Dermis blood vessel endothelial cell (primary cell): Measurements from ENCODE around the gene SH3BP4. TPM values are rescaled to one million over a fixed set of nuclear protein-coding genes. Genes with fewer than 3 reads are reported as not detected.

Experiments
- DNase-seq: peaks from one replicate; pipeline ENCODE4 v3.0.0; 2010
- total RNA-seq: library from RNA; depleted of rRNA; stranded (reverse); fragments of >200 nt; gene quantifications from 2 replicates; pipeline ENCODE4 v1.2.3, GENCODE V29; 2014

The SH3BP4 gene
- total RNA-seq, 1 donor from 2014 or later = 35.4 TPM

DNA sequence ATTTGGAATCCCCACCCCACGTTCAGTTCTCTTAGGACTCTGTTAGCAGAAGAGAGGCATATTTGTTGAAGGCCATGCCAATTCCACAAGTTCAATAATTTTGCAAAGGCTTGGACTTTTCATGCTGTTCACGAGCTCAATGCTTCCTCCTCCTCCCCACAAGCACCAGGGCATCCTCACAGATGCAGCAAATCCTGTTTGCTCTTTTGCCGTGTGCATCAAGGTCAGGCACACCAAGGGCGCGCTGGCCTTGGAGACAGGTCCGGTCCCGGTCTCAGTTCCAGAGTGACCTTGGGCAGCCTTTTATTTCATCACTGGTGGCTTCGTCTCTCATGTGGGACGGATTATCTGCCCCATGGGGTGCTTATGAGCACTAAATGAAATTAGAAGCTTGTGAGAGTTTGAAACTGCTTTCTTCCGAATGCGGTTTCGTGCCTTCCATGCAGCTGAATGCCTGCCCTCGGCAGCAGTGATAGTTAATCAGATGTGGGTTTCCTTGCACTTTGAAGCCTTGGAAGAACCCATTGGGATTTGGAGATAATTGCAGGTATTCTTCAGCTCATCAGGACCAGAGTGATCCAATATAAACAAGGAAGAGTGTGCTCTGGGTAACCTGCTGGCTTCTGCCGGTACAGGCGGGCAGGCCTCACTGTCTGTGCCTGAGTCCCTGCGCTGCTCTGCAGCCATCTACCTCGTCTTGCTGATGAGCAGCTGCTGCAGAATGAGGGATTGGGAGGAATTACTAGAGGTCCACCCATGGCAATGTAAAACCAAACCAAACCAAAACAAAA is 140.8 kb downstream of the SH3BP4 start:
- DNase-seq = no peak

GRCh38 chr2:235094457-235094856 is 142.6 kb downstream of the SH3BP4 start:
- DNase-seq = no peak

DNA sequence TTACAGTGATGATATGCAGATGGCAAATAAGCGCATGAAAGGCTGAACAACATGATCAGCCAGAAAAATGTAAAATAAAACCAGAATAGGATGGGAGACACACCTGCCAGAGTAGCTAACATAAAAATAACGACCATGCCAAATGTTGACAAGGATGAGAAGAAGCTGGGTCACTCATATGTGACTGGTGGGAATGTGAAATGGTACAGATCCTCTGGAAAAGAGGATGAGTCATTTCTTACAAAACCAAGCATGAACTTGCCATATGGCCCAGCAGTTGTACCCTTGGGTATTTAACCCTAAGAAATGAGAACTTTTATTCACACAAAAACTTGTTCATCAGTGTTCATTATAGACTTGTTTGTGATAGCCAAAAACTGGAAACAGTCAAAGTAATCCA is 143.8 kb downstream of the SH3BP4 start:
- DNase-seq = no peak

GRCh38 chr2:235096447-235096846 is 144.6 kb downstream of the SH3BP4 start:
- no peak for DNase-seq

- DNase-seq = no peak
Measured at GRCh38 chr2:235097196-235097595, 145.4 kb downstream of the SH3BP4 start.

DNA sequence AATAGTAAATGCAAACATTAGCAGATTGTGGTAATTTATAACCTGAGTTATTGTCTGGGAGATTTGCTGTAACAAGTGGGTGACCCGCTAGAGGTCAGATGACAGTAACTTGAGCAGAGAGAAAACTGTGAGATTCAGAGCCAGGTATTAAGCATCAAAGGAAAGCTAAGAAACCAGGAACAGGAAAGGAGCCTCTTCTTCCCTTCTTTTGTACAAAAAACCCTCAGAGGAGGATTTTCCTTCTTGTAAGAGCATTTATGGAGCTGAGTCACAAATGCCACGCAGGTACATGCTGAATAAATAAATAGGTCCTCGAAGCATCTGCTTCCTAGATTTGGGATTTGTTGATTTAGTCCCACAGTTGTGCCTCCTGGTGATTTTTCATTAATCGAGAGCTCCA is 146.5 kb downstream of the SH3BP4 start:
- DNase-seq = no peak

- DNase-seq = no peak
Measured at GRCh38 chr2:235098736-235099494, 147.1 kb downstream of the SH3BP4 start.

GRCh38 chr2:235102896-235103295 is 151.1 kb downstream of the SH3BP4 start:
- DNase-seq = no peak
